GM10248 (cell line): ENCODE results near the gene TGFBR3L.

ENCODE experiments used
- CTCF ChIA-PET: fragments of 300-600 bp; sonication (Branson Sonifier 250); formaldehyde crosslinking; extraction: SDS; loops from one replicate; lab custom pipeline; 2021; ENCODE audit warnings: antibody characterized with exemption; lab: Yijun Ruan, JAX
- POLR2A ChIA-PET: fragments of 350-650 bp; sonication (Branson Sonifier 250); formaldehyde crosslinking; extraction: SDS; loops from one replicate; lab custom pipeline; 2020; ENCODE audit warnings: antibody characterized with exemption; lab: Yijun Ruan, JAX
- DNase-seq: peaks from one replicate; pipeline ENCODE4 v3.0.0; 2012; ENCODE audit errors: extremely low spot score
- CTCF ChIP-seq: IDR thresholded peaks from 2 replicates; pipeline ENCODE4 v1.5.1; 2012; ENCODE audit warnings: mild to moderate bottlenecking, low read depth; ENCODE audit errors: extremely low read depth, missing control alignments, control extremely low read depth

TGFBR3L gene

DNA sequence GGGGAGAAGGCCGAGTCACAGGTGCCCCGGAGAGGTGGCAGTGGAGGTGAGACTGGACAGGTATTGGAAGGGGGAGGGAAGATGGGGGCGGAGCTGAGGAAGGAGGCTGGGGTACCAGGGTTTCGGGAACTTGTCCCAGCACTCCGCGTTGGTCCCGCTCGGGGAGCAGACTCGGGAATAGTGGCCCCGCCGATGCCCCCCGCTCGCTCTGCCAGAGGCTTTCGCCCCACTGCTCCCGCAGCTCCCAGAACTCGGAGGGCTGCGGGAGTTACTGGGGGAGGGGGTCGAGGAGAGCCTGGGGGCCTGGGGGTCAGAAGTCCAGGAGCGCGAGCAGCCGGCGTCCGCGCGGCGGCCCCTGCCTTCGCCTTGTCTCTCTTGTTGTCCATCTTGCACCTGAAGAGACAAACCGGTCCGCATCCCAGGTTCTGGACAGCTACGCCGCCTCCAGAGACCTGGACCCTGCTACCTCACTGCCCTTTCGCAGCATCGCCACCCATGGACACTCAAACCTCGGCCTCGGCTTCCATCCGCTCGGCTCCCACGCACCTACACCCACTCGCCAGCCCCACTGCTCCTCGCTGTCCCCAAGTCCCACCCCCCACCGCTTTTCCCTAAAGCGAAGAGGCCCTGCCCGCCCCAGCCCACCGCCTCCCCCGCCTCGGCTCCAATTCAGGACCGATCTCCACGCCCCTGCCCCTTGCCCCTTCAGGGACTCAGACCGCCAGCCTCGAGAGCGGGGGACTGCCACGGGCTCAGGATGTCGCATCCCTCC is 41.1 kb upstream of the TGFBR3L start:
- CTCF ChIA-PET: no interaction called here
- no peak for TF ChIP-seq CTCF
- POLR2A ChIA-PET: no interaction called here
- no peak for DNase-seq

- ChIA-PET CTCF (no interaction called here), POLR2A (no interaction called here)
- no peak for TF ChIP-seq CTCF
- no peak for DNase-seq
Measured at GRCh38 chr19:7874076-7874896, 40.3 kb upstream of the TGFBR3L start, which contains the start of gene PRR36. Gene PRR36, minus strand, starts transcription at chr19:7874390. Its CDS starts 701 bp downstream, at chr19:7873689.

- DNase-seq: no peak
- ChIA-PET POLR2A (no interaction called here), CTCF (no interaction called here)
- TF ChIP-seq CTCF: no peak
Measured at GRCh38 chr19:7874897-7875273, 39.7 kb upstream of the TGFBR3L start.

GRCh38 chr19:7877249-7877836 is 37.3 kb upstream of the TGFBR3L start:
- ChIA-PET POLR2A (no interaction called here), CTCF (interaction anchor here (1.1 to 2.0 kb wide), 5 partner anchors 8 to 52 kb away, joined by 3 to 6 read pairs (median 4); no protein-coding TSS in a partner anchor)
- TF ChIP-seq CTCF: no peak
- no peak for DNase-seq

- DNase-seq: no peak
- no peak for TF ChIP-seq CTCF
- CTCF ChIA-PET: interaction anchor here (1.5 to 2.0 kb wide), 2 partner anchors 10 to 27 kb away, joined by 6 to 9 read pairs; no protein-coding TSS in a partner anchor
- POLR2A ChIA-PET: no interaction called here
Measured at GRCh38 chr19:7879111-7879807, 35.4 kb upstream of the TGFBR3L start.

DNA sequence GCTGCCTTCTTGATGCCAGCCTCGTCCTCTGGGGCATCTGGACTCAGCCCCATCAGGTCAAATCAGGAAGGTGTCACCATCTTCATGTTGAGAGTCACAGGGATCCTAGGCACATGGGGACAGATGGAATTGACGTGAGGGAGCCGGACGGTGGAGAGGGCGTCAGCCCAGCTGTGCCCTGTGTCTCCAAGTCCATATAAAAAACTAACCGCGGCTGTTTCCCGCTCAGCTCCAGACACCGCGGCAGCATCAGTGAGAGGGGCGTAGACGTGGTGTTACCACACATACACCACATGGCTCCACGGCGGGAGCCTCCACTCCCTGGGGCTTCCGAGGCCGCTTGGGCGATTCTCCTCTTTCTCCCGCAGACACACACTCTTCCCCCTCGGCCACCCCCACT is 34.8 kb upstream of the TGFBR3L start:
- DNase-seq: no peak
- ChIA-PET POLR2A (no interaction called here), CTCF (interaction anchor here (1.5 to 2.0 kb wide), 2 partner anchors 11 to 28 kb away, joined by 6 to 9 read pairs; no protein-coding TSS in a partner anchor)
- no peak for TF ChIP-seq CTCF
